IMR-90 (cell line): ENCODE measurements around the gene FAHD2A. TPM values are rescaled to one million over a fixed set of nuclear protein-coding genes. Genes with fewer than 3 reads are reported as not detected.

Source experiments
- microRNA-seq, 2 experiments: library from miRNA; stranded (forward) in 1 of 2; unstranded in 1 of 2; fragments of 10-50 nt in 1 of 2; fragments of <30 nt in 1 of 2; gene quantifications in 1 of 2; microRNA quantifications in 1 of 2; one replicate each; pipeline versions ENCODE3 to v1.1.0; 2013 to 2020; ENCODE audit not compliant: insufficient read depth in 1 of 2, insufficient read length in 1 of 2, unreplicated experiment in 1 of 2
- polyA plus RNA-seq, 3 experiments: library from polyadenylated mRNA; depleted of rRNA; stranded (reverse); fragments of >200 nt; gene quantifications; 2 replicates each; pipeline ENCODE4 v1.2.3, GENCODE V29; 2012; ENCODE audit warnings: low replicate concordance in 1 of 3
- small RNA-seq, 5 experiments: library from RNA; depleted of rRNA; stranded (forward); fragments of <200 nt; gene quantifications; one replicate each; pipeline ENCODE3, GENCODE V24; 2012
- total RNA-seq: library from RNA; depleted of rRNA; stranded (reverse); fragments of >200 nt; gene quantifications from 2 replicates; pipeline ENCODE4 v1.2.3, GENCODE V29; 2012; rRNA removed

Gene FAHD2A
- total and polyA plus RNA-seq, 2 of the 4 experiments (the other 2 are of a cell fraction), result 35.1 to 36.2 TPM

Small RNA genes lying within 50 kb of the gene (microRNA-seq; reads per million reads assigned to microRNA genes)
- gene AC133104.2 (ENCODE audit: insufficient read depth, insufficient read length), result not detected

Small RNA genes lying within 50 kb of the gene (small RNA-seq; reads per million reads assigned to genes)
- gene AC133104.2, result 0 reads per million in 5 experiments

Other genes with a start within 250 kb of the FAHD2A start
- 6.5 and 7.2 TPM in 2 replicates for gene ZNF514, start 242.9 kb upstream of the FAHD2A start, total RNA-seq
- 4.4 and 5.3 TPM in 2 replicates for gene ZNF514, start 242.9 kb upstream of the FAHD2A start, polyA plus RNA-seq (2012; rRNA removed)
- gene ZNF2, start 236.9 kb upstream of the FAHD2A start, total RNA-seq, result 7.3 and 7.8 TPM in 2 replicates
- 1.3 and 2.7 TPM in 2 replicates for gene ZNF2, start 236.9 kb upstream of the FAHD2A start, polyA plus RNA-seq (2012; rRNA removed)
- 2.2 and 2.7 TPM in 2 replicates for gene ZNF892, start 195.2 kb upstream of the FAHD2A start, total RNA-seq
- gene ZNF892, start 195.2 kb upstream of the FAHD2A start, polyA plus RNA-seq (2012; rRNA removed), result 0.46 and 0.49 TPM in 2 replicates
- not detected in 2 replicates for gene PROM2, start 128.3 kb upstream of the FAHD2A start, total RNA-seq
- 0.26 and 0.65 TPM in 2 replicates for gene PROM2, start 128.3 kb upstream of the FAHD2A start, polyA plus RNA-seq (2012; rRNA removed)
- gene KCNIP3, start 105.4 kb upstream of the FAHD2A start, total RNA-seq, result 0.72 and 0.83 TPM in 2 replicates
- 1.4 TPM in 2 replicates for gene KCNIP3, start 105.4 kb upstream of the FAHD2A start, polyA plus RNA-seq (2012; rRNA removed)
- gene TRIM43B, start 82.0 kb downstream of the FAHD2A start, total RNA-seq, result not detected in 2 replicates
- not detected in 2 replicates for gene TRIM43B, start 82.0 kb downstream of the FAHD2A start, polyA plus RNA-seq (2012; rRNA removed)
- not detected in 2 replicates for gene TRIM43, start 189.3 kb downstream of the FAHD2A start, total RNA-seq
- gene TRIM43, start 189.3 kb downstream of the FAHD2A start, polyA plus RNA-seq (2012; rRNA removed), result not detected in 2 replicates